ENCODE data around the gene UGT1A9.

GRCh38 chr2:233638836-233639235 lies 32.9 kb upstream of the UGT1A9 start:
- no peak for TF ChIP-seq EZH2 (IDR thresholded peaks at IDR 0.05; ENCODE audit: insufficient read depth, poor library complexity, severe bottlenecking)
- TF ChIP-seq EZH2phosphoT487 (IDR thresholded peaks at IDR 0.05; ENCODE audit: insufficient read depth, low read depth), result no peak
